Gastrocnemius medialis (tissue), 4 donors: ENCODE results near the gene MCF2L.

ENCODE experiments used
- POLR2A ChIP-seq, 2 donors: fragments of 450-650 bp; IDR thresholded peaks; one replicate each; pipeline ENCODE4 v1.6.1; 2017; ENCODE audit warnings: antibody characterized with exemption in 2 of 2, mild to moderate bottlenecking in 2 of 2, moderate library complexity in 2 of 2
- TF ChIP-seq, protein P1 (sequence below), 5 experiments: fragments of 450-650 bp in 3 of 5; fragments of 200-600 bp in 2 of 5; sonication (generic) in 2 of 5; IDR thresholded peaks in 4 of 5; conservative IDR thresholded peaks in 1 of 5; 1 replicate in 4 of 5; 2 replicates in 1 of 5; pipeline ENCODE4 v1.5.1; 2016 to 2019; ENCODE audit warnings: antibody characterized with exemption in 5 of 5, mild to moderate bottlenecking in 3 of 5, moderate library complexity in 3 of 5

DNA sequence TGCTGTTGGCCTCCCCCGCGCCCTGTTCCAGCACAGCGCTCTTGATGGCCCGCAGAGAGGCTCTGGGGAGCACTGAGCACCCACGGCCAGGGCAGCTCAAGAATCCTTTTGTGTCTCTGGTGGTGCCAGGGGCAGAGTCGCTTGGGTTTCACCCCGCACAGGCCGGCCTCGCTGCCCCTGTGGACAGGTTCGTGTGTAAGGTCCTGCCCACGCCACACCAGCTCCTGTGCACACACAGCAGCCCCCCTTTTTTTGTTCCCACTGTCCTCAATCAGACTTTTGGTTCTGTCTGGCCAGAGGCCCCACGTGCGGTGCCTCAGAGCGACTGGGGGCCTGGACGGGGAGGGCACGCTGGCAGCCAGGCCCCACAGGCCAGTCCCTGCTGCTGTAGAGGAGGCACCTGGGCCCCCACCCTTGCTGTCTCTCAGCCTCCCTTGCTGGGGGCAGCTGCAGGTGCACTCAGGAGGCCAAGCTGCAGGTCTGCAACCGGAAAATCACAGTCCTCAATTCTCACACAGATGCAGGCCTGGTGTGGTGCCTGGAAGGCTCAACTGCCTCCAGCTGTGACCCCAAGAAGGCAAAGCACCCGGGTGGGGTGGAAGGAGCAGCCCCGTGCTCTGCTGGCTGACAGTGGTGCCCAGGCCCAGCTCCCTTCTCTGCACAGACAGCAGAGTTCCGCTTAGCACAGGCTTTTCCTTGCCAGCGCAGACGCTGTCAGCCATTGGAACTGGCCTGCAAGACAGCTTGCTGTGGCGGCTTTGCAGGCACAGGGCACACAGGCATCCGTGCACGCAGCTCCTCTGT, 124.0 kb downstream of the MCF2L start:
- TF ChIP-seq, protein P1, sequence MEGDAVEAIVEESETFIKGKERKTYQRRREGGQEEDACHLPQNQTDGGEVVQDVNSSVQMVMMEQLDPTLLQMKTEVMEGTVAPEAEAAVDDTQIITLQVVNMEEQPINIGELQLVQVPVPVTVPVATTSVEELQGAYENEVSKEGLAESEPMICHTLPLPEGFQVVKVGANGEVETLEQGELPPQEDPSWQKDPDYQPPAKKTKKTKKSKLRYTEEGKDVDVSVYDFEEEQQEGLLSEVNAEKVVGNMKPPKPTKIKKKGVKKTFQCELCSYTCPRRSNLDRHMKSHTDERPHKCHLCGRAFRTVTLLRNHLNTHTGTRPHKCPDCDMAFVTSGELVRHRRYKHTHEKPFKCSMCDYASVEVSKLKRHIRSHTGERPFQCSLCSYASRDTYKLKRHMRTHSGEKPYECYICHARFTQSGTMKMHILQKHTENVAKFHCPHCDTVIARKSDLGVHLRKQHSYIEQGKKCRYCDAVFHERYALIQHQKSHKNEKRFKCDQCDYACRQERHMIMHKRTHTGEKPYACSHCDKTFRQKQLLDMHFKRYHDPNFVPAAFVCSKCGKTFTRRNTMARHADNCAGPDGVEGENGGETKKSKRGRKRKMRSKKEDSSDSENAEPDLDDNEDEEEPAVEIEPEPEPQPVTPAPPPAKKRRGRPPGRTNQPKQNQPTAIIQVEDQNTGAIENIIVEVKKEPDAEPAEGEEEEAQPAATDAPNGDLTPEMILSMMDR (IDR thresholded peaks at IDR 0.05 in 4 of 5, conservative IDR thresholded peaks at IDR 0.05 in 1 of 5), result no peak
- no peak for TF ChIP-seq POLR2A (IDR thresholded peaks at IDR 0.05)
